Medulla oblongata (tissue), 1 donor: ENCODE measurements around the gene DDX47.
"Not testable (repeated sequence)": the region's sequence is repeated elsewhere in the genome, so short reads cannot be mapped to it uniquely, and the experiment has no call there.

Source experiments
- DNase-seq: peaks from one replicate; pipeline ENCODE4 v3.0.0-alpha.2; 2015; ENCODE audit errors: extremely low spot score

DDX47 gene

GRCh38 chr12:12796928-12797793 is 16.0 kb upstream of the DDX47 start:
- DNase-seq, result no peak

- DNase-seq, result no peak
Observed at GRCh38 chr12:12797794-12798152, 15.4 kb upstream of the DDX47 start.

GRCh38 chr12:12798480-12798879 is 14.7 kb upstream of the DDX47 start:
- DNase-seq, result no peak

- DNase-seq, result no peak
Observed at GRCh38 chr12:12799163-12799920, 13.8 kb upstream of the DDX47 start.

- DNase-seq, result no peak
Observed at GRCh38 chr12:12800406-12801180, 12.6 kb upstream of the DDX47 start.

- peak; percentile 15 for DNase-seq
Observed at GRCh38 chr12:12801656-12802055, 11.5 kb upstream of the DDX47 start.

GRCh38 chr12:12803186-12803585 is 10.0 kb upstream of the DDX47 start:
- peak; percentile 50 for DNase-seq

- DNase-seq, result no peak
Observed at GRCh38 chr12:12804011-12804410, 9.1 kb upstream of the DDX47 start.

- DNase-seq, result no peak
Observed at GRCh38 chr12:12804432-12804886, 8.7 kb upstream of the DDX47 start.

- DNase-seq, result no peak
Observed at GRCh38 chr12:12806784-12807516, 6.2 kb upstream of the DDX47 start.

GRCh38 chr12:12807517-12807903 is 5.6 kb upstream of the DDX47 start:
- DNase-seq, result not testable (repeated sequence)

- peak; percentile 70 for DNase-seq
Observed at GRCh38 chr12:12807970-12808702, 5.0 kb upstream of the DDX47 start.

- no peak for DNase-seq
Observed at GRCh38 chr12:12810553-12811021, 2.6 kb upstream of the DDX47 start.

GRCh38 chr12:12811343-12811742 is 1.8 kb upstream of the DDX47 start:
- DNase-seq, result peak; percentile 21

- no peak for DNase-seq
Observed at GRCh38 chr12:12812174-12812573, 972 bp upstream of the DDX47 start.

GRCh38 chr12:12812618-12813119 is 477 bp upstream of the DDX47 start:
- DNase-seq, result no peak

GRCh38 chr12:12817616-12818015 is 4.5 kb downstream of the DDX47 start:
- DNase-seq, result no peak

- DNase-seq, result no peak
Observed at GRCh38 chr12:12818701-12819100, 5.6 kb downstream of the DDX47 start.

- DNase-seq, result no peak
Observed at GRCh38 chr12:12819221-12819620, 6.1 kb downstream of the DDX47 start.

- no peak for DNase-seq
Observed at GRCh38 chr12:12819752-12820311, 6.7 kb downstream of the DDX47 start.
